B cell (primary cell): ENCODE measurements around the gene VPS51. TPM values are rescaled to one million over a fixed set of nuclear protein-coding genes. Genes with fewer than 3 reads are reported as not detected.

Experiments used
- ATAC-seq: fragments of 200-7000 bp; cut with Tn5 transposase; one replicate; pipeline ENCODE4 v1.10.0; 2021; ENCODE audit warnings: low read depth, mild to moderate bottlenecking, moderate number of reproducible peaks, moderate library complexity
- CTCF ChIA-PET: fragments of 350-600 bp; sonication (Branson Sonifier 250); formaldehyde crosslinking; loops from one replicate; lab custom pipeline; 2021; ENCODE audit warnings: antibody characterized with exemption, inconsistent platforms; lab: Charles Lee
- POLR2A ChIA-PET: fragments of 350-600 bp; sonication (Branson Sonifier 250); formaldehyde crosslinking; loops from one replicate; lab custom pipeline; 2021; ENCODE audit warnings: antibody characterized with exemption; lab: Charles Lee
- DNase-seq: peaks from one replicate; pipeline ENCODE4 v3.0.0; 2013
- H2AFZ ChIP-seq: 2 replicates; pipeline ENCODE4 v1.6.1; 2012; ENCODE audit warnings: mild to moderate bottlenecking, low read depth, low read length; ENCODE audit not compliant: insufficient read depth, poor library complexity, severe bottlenecking
- H3K27ac ChIP-seq, 2 donors: 1 replicate in 1 of 2; 2 replicates in 1 of 2; pipeline ENCODE4 v1.5.1; 2012 to 2013; ENCODE audit warnings: low read length in 2 of 2, mild to moderate bottlenecking in 2 of 2, moderate library complexity in 1 of 2
- H3K27me3 ChIP-seq, 4 experiments: fragments of 200-600 bp in 1 of 4; sonication (generic) in 1 of 4; replicated peaks in 1 of 4; 1 replicate in 2 of 4; 2 replicates in 2 of 4; pipeline versions ENCODE4 v1.6.1 to v1.7.0; 2013 to 2016; ENCODE audit warnings: low read length in 3 of 4, mild to moderate bottlenecking in 2 of 4, mixed read lengths in 1 of 4, moderate library complexity in 1 of 4; ENCODE audit not compliant: insufficient read depth in 4 of 4, control insufficient read depth in 3 of 4; ENCODE audit errors: control extremely low read depth in 1 of 4
- H3K36me3 ChIP-seq, 2 experiments: replicated peaks in 1 of 2; 1 replicate in 1 of 2; 2 replicates in 1 of 2; pipeline versions ENCODE4 v1.6.1 to v1.7.1; 2013; ENCODE audit warnings: low read length in 1 of 2; ENCODE audit not compliant: insufficient read depth in 2 of 2, control insufficient read depth in 1 of 2; ENCODE audit errors: control extremely low read depth in 1 of 2, extremely low read depth in 1 of 2
- H3K4me1 ChIP-seq, 2 donors: fragments of 200-600 bp in 1 of 2; sonication (generic) in 1 of 2; 1 replicate in 1 of 2; 2 replicates in 1 of 2; pipeline versions ENCODE4 v1.5.1 to v1.6.1; 2013 to 2017; ENCODE audit warnings: low read length in 2 of 2; ENCODE audit not compliant: control insufficient read depth in 2 of 2, insufficient read depth in 2 of 2
- H3K4me2 ChIP-seq: replicated peaks from 2 replicates; pipeline ENCODE3; 2012; ENCODE audit warnings: mild to moderate bottlenecking, low read depth, low read length; ENCODE audit not compliant: poor library complexity, severe bottlenecking
- H3K4me3 ChIP-seq, 5 experiments: fragments of 200-600 bp in 1 of 5; sonication (generic) in 1 of 5; 1 replicate in 3 of 5; 2 replicates in 2 of 5; pipeline versions ENCODE4 v1.5.1 to v1.7.0; 2011 to 2016; ENCODE audit warnings: low read length in 4 of 5, mild to moderate bottlenecking in 4 of 5, low read depth in 2 of 5, control low read depth in 1 of 5, moderate library complexity in 1 of 5; ENCODE audit not compliant: insufficient read depth in 1 of 5; ENCODE audit errors: control extremely low read depth in 1 of 5, extremely low read depth in 1 of 5
- H3K79me2 ChIP-seq: fragments of 200-600 bp; sonication (generic); one replicate; pipeline ENCODE4 v1.6.0; 2016; ENCODE audit warnings: low read length; ENCODE audit not compliant: control insufficient read depth, insufficient read depth
- H3K9ac ChIP-seq: fragments of 200-600 bp; sonication (generic); 2 replicates; pipeline ENCODE4 v1.6.1; 2017; ENCODE audit warnings: mild to moderate bottlenecking, low read length, moderate library complexity
- H3K9me3 ChIP-seq, 3 donors: one replicate each; pipeline versions ENCODE4 v1.6.1 to v1.7.1; 2013; ENCODE audit warnings: low read length in 2 of 3; ENCODE audit not compliant: control insufficient read depth in 2 of 3, insufficient read depth in 1 of 3; ENCODE audit errors: control extremely low read depth in 1 of 3
- H4K20me1 ChIP-seq: 2 replicates; pipeline ENCODE4 v1.6.0; 2012; ENCODE audit warnings: mild to moderate bottlenecking, low read length; ENCODE audit not compliant: insufficient read depth, control insufficient read depth, poor library complexity, severe bottlenecking
- H3K27ac Mint-ChIP-seq: one replicate; pipeline ENCODE4 v1.8.0; 2021; ENCODE audit warnings: mixed read lengths
- H3K27me3 Mint-ChIP-seq: one replicate; pipeline ENCODE4 v1.8.0; 2021; ENCODE audit warnings: mixed read lengths
- H3K4me1 Mint-ChIP-seq: one replicate; pipeline ENCODE4 v1.8.0; 2021; ENCODE audit warnings: mixed read lengths
- H3K4me3 Mint-ChIP-seq: one replicate; pipeline ENCODE4 v1.8.0; 2021; ENCODE audit warnings: mixed read lengths
- H3K9me3 Mint-ChIP-seq: one replicate; pipeline ENCODE4 v1.8.0; 2022; ENCODE audit warnings: mixed read lengths; ENCODE audit not compliant: insufficient read depth
- CTCF ChIP-seq: fragments of 200-600 bp; IDR thresholded peaks from one replicate; pipeline ENCODE4 v1.8.0; 2022; ENCODE audit warnings: antibody characterized with exemption, mild to moderate bottlenecking
- EZH2 ChIP-seq: IDR thresholded peaks from 2 replicates; pipeline ENCODE4 v1.6.1; 2012; ENCODE audit warnings: borderline replicate concordance, low read depth, mild to moderate bottlenecking, moderate library complexity, low read length; ENCODE audit not compliant: insufficient read depth, poor library complexity, severe bottlenecking
- WGBS: methylation state at CpG from one replicate; pipeline ENCODE4 v1.1.5; 2013; ENCODE audit warnings: missing lambda C conversion rate; ENCODE audit not compliant: insufficient coverage; 5-methylcytosine and 5-hydroxymethylcytosine counted together
- intact Hi-C: fragments of 100-400 bp; cut with micrococcal nuclease; formaldehyde crosslinking; loops from one replicate; pipeline ENCODE4 v1.10.0; 2022
- polyA plus RNA-seq: library from polyadenylated mRNA; depleted of rRNA; stranded (reverse); fragments of >200 nt; gene quantifications from 2 replicates; pipeline ENCODE4 v1.2.3, GENCODE V29; 2012
- total RNA-seq, 2 donors: library from RNA; stranded (reverse); fragments of 120-200 nt in 1 of 2; gene quantifications; 1 replicate in 1 of 2; 2 replicates in 1 of 2; pipeline versions ENCODE4 v1.2.3 to v1.2.4, GENCODE V29; 2013 to 2022

Gene VPS51
- total and polyA plus RNA-seq, 2 donors (not counting 1 experiment from before 2014, with no cell fraction given): 206 to 223 TPM

GRCh38 chr11:65131417-65131776, 35.4 kb downstream of the VPS51 start:
- WGBS: 33% methylated on average over 1 of the region's 3 CpGs
- Histone ChIP-seq H3K9me3 (no peaks in the 10 kb centered on the region), H3K79me2 (peaks cover 70% of the 10 kb centered on the region), H4K20me1 (peaks cover 76% of the 10 kb centered on the region), H3K9ac (peak overlapping the region; percentile 99), H3K4me1 (peaks cover 43 to 72% of the 10 kb centered on the region in 2 donors), H3K27ac (peak overlapping the region; percentile 98 to 99), H2AFZ (no peak overlapping the region), H3K4me3 (peak overlapping the region in 4 of 5 experiments; percentile 4 to 99 (median 97)), H3K4me2 (peak overlapping the region; percentile 89), H3K27me3 (no peaks in the 10 kb centered on the region), H3K36me3 (peaks cover 3 to 60% of the 10 kb centered on the region in 2 experiments)
- Mint-ChIP-seq H3K27me3 (no peaks in the 10 kb centered on the region), H3K4me1 (peaks cover 62% of the 10 kb centered on the region), H3K9me3 (no peaks in the 10 kb centered on the region), H3K4me3 (peak overlapping the region; percentile 97), H3K27ac (peak overlapping the region; percentile 99)
- ATAC-seq: no peak
- CTCF ChIA-PET: interaction anchor here (0.6 to 7.5 kb wide), 10 partner anchors 10 to 283 kb away, joined by 3 to 64 read pairs (median 8); partner anchors contain the start of genes CAPN1, FAU, MRPL49 and TM7SF2
- intact Hi-C loops: loop anchor here (5.0 kb wide), 2 partner anchors 89 to 486 kb away; partner anchors contain the start of genes PCNX3 and SAC3D1
- TF ChIP-seq CTCF (no peak), EZH2 (no peak)
- POLR2A ChIA-PET: interaction anchor here (0.5 to 8.8 kb wide), 4 partner anchors 12 to 131 kb away, joined by 4 to 160 read pairs (median 6); partner anchors contain the start of genes FAU, MRPL49, POLA2 and TM7SF2
- peak; percentile 24 for DNase-seq

- H3K27ac ChIP-seq: peak overlapping the region; percentile 98 to 99
- CTCF ChIA-PET: interaction anchor here (0.6 to 7.5 kb wide), 9 partner anchors 10 to 284 kb away, joined by 3 to 64 read pairs (median 9); partner anchors contain the start of genes CAPN1, FAU, MRPL49 and TM7SF2
- intact Hi-C loops: loop anchor here (1.0 to 5.0 kb wide), 5 partner anchors 10 to 485 kb away; partner anchors contain the start of genes CAPN1, FAU, MRPL49 and PCNX3
- no peaks in the 10 kb centered on the region for H3K27me3 ChIP-seq
- no peak for TF ChIP-seq EZH2
- TF ChIP-seq CTCF: no peak
- peaks cover 43 to 72% of the 10 kb centered on the region in 2 donors for H3K4me1 ChIP-seq
- DNase-seq: no peak
- Mint-ChIP-seq H3K9me3 (no peaks in the 10 kb centered on the region), H3K4me3 (peak overlapping the region; percentile 97), H3K4me1 (peaks cover 65% of the 10 kb centered on the region), H3K27me3 (no peaks in the 10 kb centered on the region), H3K27ac (peak overlapping the region; percentile 99)
- POLR2A ChIA-PET: interaction anchor here (0.5 to 8.8 kb wide), 6 partner anchors 12 to 130 kb away, joined by 3 to 160 read pairs (median 5); partner anchors contain the start of genes CAPN1, FAU, MRPL49 and POLA2
- H3K79me2 ChIP-seq: peaks cover 70% of the 10 kb centered on the region
- no peaks in the 10 kb centered on the region for H3K9me3 ChIP-seq
- H4K20me1 ChIP-seq: peaks cover 72% of the 10 kb centered on the region
- peak overlapping the region; percentile 99 for H3K9ac ChIP-seq
- peak overlapping the region; percentile 89 for H3K4me2 ChIP-seq
- WGBS: 64% methylated on average over 4 of the region's 6 CpGs
- ATAC-seq: no peak
- no peak overlapping the region for H2AFZ ChIP-seq
- peaks cover 3 to 55% of the 10 kb centered on the region in 2 experiments for H3K36me3 ChIP-seq
- peak overlapping the region; percentile 13 to 99 (median 96) for H3K4me3 ChIP-seq
Measured at GRCh38 chr11:65131895-65132237, 35.9 kb downstream of the VPS51 start.
